ENCODE results near the gene TM7SF2. TPM values are rescaled to one million over a fixed set of nuclear protein-coding genes. Genes with fewer than 3 reads are reported as not detected.

Gene TM7SF2
- total RNA-seq, 1 experiment from 2014 or later, result 74.8 TPM

DNA sequence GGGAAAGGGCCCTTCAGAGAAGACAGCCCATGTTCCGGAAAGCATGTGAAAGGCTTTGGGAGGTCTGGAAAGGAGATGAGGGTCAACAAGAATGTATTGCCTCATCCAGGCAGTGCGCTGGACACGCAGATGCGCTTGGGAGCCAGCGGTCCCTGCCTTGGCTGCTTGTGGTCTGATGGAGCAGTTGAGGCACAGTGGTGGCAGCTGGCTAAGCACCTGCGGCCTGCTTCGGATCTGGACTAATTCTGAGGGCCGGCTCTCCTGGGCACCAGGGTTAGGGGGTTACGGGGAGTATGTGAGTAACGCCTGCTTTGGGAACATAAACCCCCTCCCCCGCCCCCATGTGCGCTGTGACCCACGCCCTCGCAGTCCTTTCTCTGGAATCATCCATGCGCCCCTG is 4.6 kb upstream of the TM7SF2 start:
- Histone ChIP-seq H3T11ph (ENCODE audit: low read length) (no peak overlapping the region), H3K18ac (ENCODE audit: insufficient read length, low read depth, low read length) (no peak overlapping the region), H4K91ac (ENCODE audit: insufficient read length, low read depth, low read length) (no peak overlapping the region), H3K9me3 (ENCODE audit: control insufficient read depth, low read depth, low read length) (no peaks in the 10 kb centered on the region), H3K23me2 (ENCODE audit: insufficient read length, low read depth, low read length, poor library complexity, severe bottlenecking) (peaks cover 4% of the 10 kb centered on the region), H4K8ac (replicated peaks; ENCODE audit: insufficient read length, low read depth, low read length) (no peak overlapping the region), H3K4ac (ENCODE audit: low read depth, low read length) (no peak overlapping the region), H3K27me3 (ENCODE audit: insufficient read depth, low read length) (no peaks in the 10 kb centered on the region), H3K79me1 (ENCODE audit: insufficient read depth, low read depth, low read length, poor library complexity, severe bottlenecking) (no peaks in the 10 kb centered on the region), H2AK5ac (ENCODE audit: insufficient read length, low read length) (no peak overlapping the region), H3K56ac (ENCODE audit: insufficient read length, low read depth, low read length) (no peak overlapping the region), H4K5ac (ENCODE audit: insufficient read length, low read depth, low read length) (no peak overlapping the region), H3K4me2 (ENCODE audit: insufficient read depth, insufficient read length, low read length) (no peak overlapping the region), H4K20me1 (ENCODE audit: control insufficient read depth, insufficient read depth, insufficient read length) (no peaks in the 10 kb centered on the region), H2BK15ac (ENCODE audit: low read depth, low read length) (no peak overlapping the region), H2AFZ (ENCODE audit: low read length) (no peak overlapping the region), H3K79me2 (ENCODE audit: insufficient read depth, low read length) (no peaks in the 10 kb centered on the region), H2BK20ac (ENCODE audit: low read depth, low read length, poor library complexity, severe bottlenecking) (no peak overlapping the region), H3K4me1 (ENCODE audit: insufficient read depth, low read length) (no peaks in the 10 kb centered on the region), H2BK12ac (ENCODE audit: insufficient read length, low read depth, low read length) (no peak overlapping the region), H3K14ac (ENCODE audit: insufficient read depth, low read length) (no peak overlapping the region), H3K23ac (ENCODE audit: insufficient read length, low read depth, low read length) (no peak overlapping the region), H3K27ac (ENCODE audit: insufficient read length, low read depth, low read length) (no peak overlapping the region), H2BK5ac (ENCODE audit: insufficient read length, low read length) (no peak overlapping the region), H3K9ac (ENCODE audit: extremely low read depth, insufficient read length, low read length) (no peak overlapping the region), H2BK120ac (ENCODE audit: low read depth, low read length, poor library complexity, severe bottlenecking) (no peak overlapping the region)
- Mint-ChIP-seq H3K27me3 (ENCODE audit: low read depth) (no peaks in the 10 kb centered on the region), H3K36me3 (ENCODE audit: insufficient read depth in 1 of 3, low read depth in 3 of 3) (peaks cover 0 to 12% (median 5%) of the 10 kb centered on the region in 3 experiments; a peak in 5 of 7 replicates), H3K4me3 (no peak overlapping the region), H3K9me3 (no peaks in the 10 kb centered on the region), H3K27ac (no peak overlapping the region), H3K4me1 (peaks cover 7 to 11% of the 10 kb centered on the region in 2 experiments)
- no peak for DNase-seq
- WGBS (ENCODE audit: extremely low coverage, insufficient read length, low lambda C conversion rate), result no CpG with 5 or more reads among the region's 15 CpGs
- TF ChIP-seq, protein P1, sequence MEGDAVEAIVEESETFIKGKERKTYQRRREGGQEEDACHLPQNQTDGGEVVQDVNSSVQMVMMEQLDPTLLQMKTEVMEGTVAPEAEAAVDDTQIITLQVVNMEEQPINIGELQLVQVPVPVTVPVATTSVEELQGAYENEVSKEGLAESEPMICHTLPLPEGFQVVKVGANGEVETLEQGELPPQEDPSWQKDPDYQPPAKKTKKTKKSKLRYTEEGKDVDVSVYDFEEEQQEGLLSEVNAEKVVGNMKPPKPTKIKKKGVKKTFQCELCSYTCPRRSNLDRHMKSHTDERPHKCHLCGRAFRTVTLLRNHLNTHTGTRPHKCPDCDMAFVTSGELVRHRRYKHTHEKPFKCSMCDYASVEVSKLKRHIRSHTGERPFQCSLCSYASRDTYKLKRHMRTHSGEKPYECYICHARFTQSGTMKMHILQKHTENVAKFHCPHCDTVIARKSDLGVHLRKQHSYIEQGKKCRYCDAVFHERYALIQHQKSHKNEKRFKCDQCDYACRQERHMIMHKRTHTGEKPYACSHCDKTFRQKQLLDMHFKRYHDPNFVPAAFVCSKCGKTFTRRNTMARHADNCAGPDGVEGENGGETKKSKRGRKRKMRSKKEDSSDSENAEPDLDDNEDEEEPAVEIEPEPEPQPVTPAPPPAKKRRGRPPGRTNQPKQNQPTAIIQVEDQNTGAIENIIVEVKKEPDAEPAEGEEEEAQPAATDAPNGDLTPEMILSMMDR (conservative IDR thresholded peaks at IDR 0.05), result no peak
